H1 (cell line): ENCODE results near the gene L3MBTL4. TPM values are rescaled to one million over a fixed set of nuclear protein-coding genes. Genes with fewer than 3 reads are reported as not detected.

Experiments
- CTCF ChIA-PET: fragments of 300-600 bp; sonication (Branson Sonifier 250); formaldehyde crosslinking; loops from one replicate; lab custom pipeline; 2021; ENCODE audit not compliant: partially characterized antibody; lab: Charles Lee
- POLR2A ChIA-PET: fragments of 300-600 bp; sonication (Branson Sonifier 250); formaldehyde crosslinking; loops from one replicate; lab custom pipeline; 2021; ENCODE audit warnings: inconsistent platforms; ENCODE audit not compliant: partially characterized antibody; lab: Charles Lee
- DNase-seq, 2 experiments: peaks; one replicate each; pipeline versions ENCODE4 v3.0.0 to v3.0.0-alpha.2; 2010 to 2022; ENCODE audit warnings: low spot score in 2 of 2, low read depth in 1 of 2, mixed read lengths in 1 of 2
- FAIRE-seq: peaks from 2 replicates; lab custom pipeline; 2011; peaks lifted over from hg19 to GRCh38; lab: Jason Lieb, UNC
- H2AFZ ChIP-seq: 2 replicates; pipeline ENCODE4 v1.8.1; 2012; ENCODE audit warnings: low read length, inconsistent platforms
- H2AK5ac ChIP-seq: 2 replicates; pipeline ENCODE4 v1.6.1; 2013; ENCODE audit warnings: low read depth, low read length
- H2BK120ac ChIP-seq: replicated peaks from 2 replicates; pipeline ENCODE3; 2013; ENCODE audit warnings: low read depth, low read length, inconsistent platforms
- H2BK12ac ChIP-seq: 2 replicates; pipeline ENCODE4 v1.6.1; 2013; ENCODE audit warnings: low read depth, low read length
- H2BK15ac ChIP-seq: 2 replicates; pipeline ENCODE4 v1.6.1; 2013; ENCODE audit warnings: low read length
- H2BK20ac ChIP-seq: 2 replicates; pipeline ENCODE4 v1.6.1; 2013; ENCODE audit warnings: low read length
- H2BK5ac ChIP-seq: 2 replicates; pipeline ENCODE4 v1.6.1; 2013; ENCODE audit warnings: low read depth, low read length
- H3K14ac ChIP-seq: 2 replicates; pipeline ENCODE4 v1.6.1; 2013; ENCODE audit warnings: inconsistent platforms; ENCODE audit not compliant: insufficient read length
- H3K18ac ChIP-seq: 2 replicates; pipeline ENCODE4 v1.6.1; 2013; ENCODE audit warnings: low read length; ENCODE audit errors: extremely low read depth
- H3K23ac ChIP-seq: 2 replicates; pipeline ENCODE4 v1.6.1; 2013; ENCODE audit warnings: inconsistent platforms; ENCODE audit not compliant: insufficient read length
- H3K23me2 ChIP-seq: 2 replicates; pipeline ENCODE4 v1.6.1; 2013; ENCODE audit warnings: low read depth, low read length
- H3K27ac ChIP-seq: 2 replicates; pipeline ENCODE4 v1.6.1; 2011; ENCODE audit warnings: low read depth, low read length, inconsistent platforms
- H3K27me3 ChIP-seq, 4 experiments: replicated peaks in 1 of 4; 1 replicate in 1 of 4; 2 replicates in 3 of 4; pipeline versions ENCODE4 v1.6.1 to v1.8.1; 2011 to 2013; ENCODE audit warnings: low read length in 3 of 4, mild to moderate bottlenecking in 3 of 4, inconsistent platforms in 2 of 4, mixed read lengths in 2 of 4, moderate library complexity in 1 of 4; ENCODE audit not compliant: control insufficient read depth in 3 of 4, insufficient read depth in 3 of 4; ENCODE audit errors: extremely low read depth in 1 of 4
- H3K36me3 ChIP-seq, 4 experiments: 2 replicates each; pipeline versions ENCODE4 v1.6.1 to v1.8.1; 2011 to 2013; ENCODE audit warnings: mild to moderate bottlenecking in 4 of 4, low read length in 3 of 4, moderate library complexity in 2 of 4, control low read depth in 1 of 4, inconsistent platforms in 1 of 4; ENCODE audit not compliant: insufficient read depth in 4 of 4, control insufficient read depth in 2 of 4
- H3K4ac ChIP-seq: replicated peaks from 2 replicates; pipeline ENCODE3; 2013; ENCODE audit warnings: low read length, low read depth, mixed read lengths, inconsistent platforms; ENCODE audit not compliant: insufficient read length
- H3K4me1 ChIP-seq, 4 experiments: replicated peaks in 1 of 4; 1 replicate in 1 of 4; 2 replicates in 3 of 4; pipeline versions ENCODE4 v1.6.1 to v1.8.1; 2011 to 2013; ENCODE audit warnings: low read length in 3 of 4, inconsistent platforms in 2 of 4, mixed read lengths in 1 of 4; ENCODE audit not compliant: insufficient read depth in 4 of 4, control insufficient read depth in 3 of 4
- H3K4me2 ChIP-seq, 2 experiments: 2 replicates each; pipeline versions ENCODE4 v1.6.1 to v1.8.1; 2011 to 2013; ENCODE audit warnings: low read depth in 2 of 2, low read length in 2 of 2, control low read depth in 1 of 2, inconsistent platforms in 1 of 2, mild to moderate bottlenecking in 1 of 2; ENCODE audit not compliant: insufficient read depth in 1 of 2
- H3K4me3 ChIP-seq, 4 experiments: fragments of 200-600, 300-600 bp in 1 of 4; sonication (generic), shearing (Covaris generic), sonication (Bioruptor Twin) in 1 of 4; 2 replicates each; pipeline versions ENCODE4 v1.5.1 to v1.8.1; 2011 to 2016; ENCODE audit warnings: low read length in 4 of 4, low read depth in 3 of 4, control low read depth in 2 of 4, inconsistent platforms in 2 of 4, mild to moderate bottlenecking in 2 of 4, mixed read lengths in 1 of 4, moderate library complexity in 1 of 4; ENCODE audit not compliant: insufficient read depth in 2 of 4; ENCODE audit errors: extremely low read depth in 1 of 4
- H3K56ac ChIP-seq: replicated peaks from 2 replicates; pipeline ENCODE3; 2013; ENCODE audit warnings: low read depth, mild to moderate bottlenecking, mixed read lengths, low read length, inconsistent platforms; ENCODE audit not compliant: insufficient read length
- H3K79me1 ChIP-seq: 2 replicates; pipeline ENCODE4 v1.6.1; 2013; ENCODE audit warnings: low read depth, low read length, control low read depth
- H3K79me2 ChIP-seq, 2 experiments: 2 replicates each; pipeline versions ENCODE4 v1.6.1 to v1.8.1; 2012 to 2013; ENCODE audit warnings: low read length in 2 of 2, mild to moderate bottlenecking in 2 of 2, inconsistent platforms in 1 of 2; ENCODE audit not compliant: insufficient read depth in 2 of 2, control insufficient read depth in 1 of 2
- H3K9ac ChIP-seq, 4 experiments: replicated peaks in 1 of 4; 1 replicate in 1 of 4; 2 replicates in 3 of 4; pipeline versions ENCODE4 v1.6.1 to v1.8.1; 2011 to 2013; ENCODE audit warnings: low read depth in 3 of 4, low read length in 3 of 4, control low read depth in 2 of 4, mild to moderate bottlenecking in 2 of 4, moderate library complexity in 2 of 4, inconsistent platforms in 1 of 4; ENCODE audit errors: extremely low read depth in 1 of 4
- H3K9me3 ChIP-seq, 2 experiments: 2 replicates each; pipeline versions ENCODE4 v1.6.1 to v1.8.1; 2012 to 2013; ENCODE audit warnings: mild to moderate bottlenecking in 2 of 2, moderate library complexity in 2 of 2, control low read depth in 1 of 2, inconsistent platforms in 1 of 2, low read depth in 1 of 2, low read length in 1 of 2, mixed read lengths in 1 of 2; ENCODE audit not compliant: insufficient read depth in 2 of 2
- H4K20me1 ChIP-seq, 2 experiments: replicated peaks in 1 of 2; 2 replicates each; pipeline versions ENCODE3 to v1.8.1; 2011 to 2013; ENCODE audit warnings: inconsistent platforms in 2 of 2, low read length in 2 of 2, mild to moderate bottlenecking in 1 of 2; ENCODE audit not compliant: insufficient read depth in 2 of 2, control insufficient read depth in 1 of 2
- H4K5ac ChIP-seq: 2 replicates; pipeline ENCODE4 v1.6.1; 2013; ENCODE audit warnings: low read length, low read depth, mixed read lengths, inconsistent platforms; ENCODE audit not compliant: insufficient read length
- H4K8ac ChIP-seq: 2 replicates; pipeline ENCODE4 v1.8.0; 2013; ENCODE audit warnings: mild to moderate bottlenecking, moderate library complexity, low read length, inconsistent platforms; ENCODE audit not compliant: insufficient read depth; ENCODE audit errors: extremely low read depth
- H4K91ac ChIP-seq: replicated peaks from 2 replicates; pipeline ENCODE3; 2013; ENCODE audit warnings: low read length, mixed read lengths, inconsistent platforms; ENCODE audit not compliant: insufficient read length
- ATF2 ChIP-seq: IDR thresholded peaks from 2 replicates; pipeline ENCODE4 v1.6.1; 2012; ENCODE audit warnings: low read length, inconsistent platforms
- BCL11A ChIP-seq, 2 experiments: IDR thresholded peaks; one replicate each; pipeline ENCODE4 v1.6.1; 2011; ENCODE audit warnings: low read depth in 2 of 2, low read length in 2 of 2, mild to moderate bottlenecking in 2 of 2
- CBX5 ChIP-seq: fragments of 300-800, 300-1000 bp; sonication (generic); IDR thresholded peaks from 2 replicates; pipeline ENCODE4 v1.7.1; 2016; ENCODE audit warnings: antibody characterized with exemption, low read length, low read depth
- SP1 ChIP-seq: IDR thresholded peaks from 2 replicates; pipeline ENCODE4 v1.6.1; 2011; ENCODE audit warnings: low read depth, low read length
- SUZ12 ChIP-seq: fragments of 200-600 bp; sonication (generic); IDR thresholded peaks from 2 replicates; pipeline ENCODE4 v1.6.1; 2012; ENCODE audit warnings: mild to moderate bottlenecking, inconsistent platforms, low read length, moderate library complexity, mixed read lengths
- WGBS, 2 experiments: shearing (Covaris generic) in 1 of 2; methylation state at CpG; one replicate each; pipeline versions ENCODE4 v1.1.6 to v1.1.7; 2013 to 2015; ENCODE audit warnings: low lambda C conversion rate in 2 of 2, mixed read lengths in 2 of 2, inconsistent platforms in 1 of 2, low coverage in 1 of 2, missing lambda C conversion rate in 1 of 2; ENCODE audit not compliant: insufficient replicate concordance in 2 of 2, insufficient coverage in 1 of 2, insufficient read length in 1 of 2; ENCODE audit errors: extremely low coverage in 1 of 2, missing lambda C conversion rate in 1 of 2; 5-methylcytosine and 5-hydroxymethylcytosine counted together
- polyA plus RNA-seq, 7 experiments: library from polyadenylated mRNA; depleted of rRNA in 3 of 7; stranded (reverse) in 5 of 7; unstranded in 2 of 7; fragments of >200 nt in 5 of 7; fragments of 200-250 nt in 2 of 7; gene quantifications; 1 replicate in 5 of 7; 2 replicates in 1 of 7; 4 replicates in 1 of 7; pipeline versions ENCODE4 v1.2.1 to v1.2.3, GENCODE V29; 2011 to 2013; ENCODE audit warnings: missing spikeins in 2 of 7, mixed read lengths in 2 of 7
- total RNA-seq: library from RNA; stranded (reverse); fragmentation: NEBNext Ultra II Directional; extraction: Animal tissue kit (Norgen Biotek cat#: 25700); gene quantifications from 2 replicates; pipeline ENCODE4 v1.2.1, GENCODE V29; 2021
- TF ChIP-seq, protein P1 (sequence below), 3 experiments: IDR thresholded peaks; 1 replicate in 2 of 3; 2 replicates in 1 of 3; pipeline versions ENCODE4 v1.5.1 to v1.6.1; 2011; ENCODE audit warnings: low read length in 3 of 3, mild to moderate bottlenecking in 3 of 3, inconsistent platforms in 2 of 3, low read depth in 1 of 3, moderate library complexity in 1 of 3; ENCODE audit not compliant: insufficient read depth in 1 of 3; ENCODE audit errors: control extremely low read depth in 1 of 3

Gene L3MBTL4
- total and polyA plus RNA-seq, 2 of the 8 experiments (the other 6 are each of a cell fraction or from before 2014, with no cell fraction given): 1.0 to 2.1 TPM

DNA sequence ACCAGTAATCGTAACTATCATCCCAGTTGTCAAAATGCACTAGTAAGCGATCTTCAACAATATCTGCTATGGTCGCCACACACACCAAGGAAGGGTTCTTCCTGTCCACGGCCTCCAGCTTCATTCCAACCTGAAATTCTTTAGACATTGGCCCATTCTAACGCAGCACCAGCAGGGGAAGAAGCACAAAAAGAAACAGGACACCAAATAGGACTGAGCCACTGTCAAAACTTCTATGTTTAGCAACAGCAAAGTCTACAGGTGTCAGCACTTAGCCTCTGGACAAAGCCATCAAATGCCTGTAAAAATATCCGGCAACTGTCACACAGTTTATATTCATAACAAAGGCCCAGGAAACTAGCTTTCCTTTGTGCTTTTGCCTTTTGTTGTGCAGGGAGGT is 175.0 kb downstream of the L3MBTL4 start:
- DNase-seq: no peak
- no peaks in the 10 kb centered on the region for H3K36me3 ChIP-seq
- WGBS, 2 experiments: 75% methylated on average over 6 of the region's 6 CpGs; no CpG with 5 or more reads in 1 of the 2 experiments

More for the DNA sequence above, 175.0 kb downstream of the L3MBTL4 start:
- no peak overlapping the region for H2AFZ ChIP-seq
- no peak overlapping the region for H2BK20ac ChIP-seq
- H3K79me1 ChIP-seq: no peaks in the 10 kb centered on the region
- no peak overlapping the region for H3K18ac ChIP-seq
- no peak overlapping the region for H2BK5ac ChIP-seq
- H3K14ac ChIP-seq: no peak overlapping the region
- peak; percentile 13 for FAIRE-seq
- H3K4me2 ChIP-seq: no peak overlapping the region
- H3K56ac ChIP-seq: no peak overlapping the region
- TF ChIP-seq, protein P1, sequence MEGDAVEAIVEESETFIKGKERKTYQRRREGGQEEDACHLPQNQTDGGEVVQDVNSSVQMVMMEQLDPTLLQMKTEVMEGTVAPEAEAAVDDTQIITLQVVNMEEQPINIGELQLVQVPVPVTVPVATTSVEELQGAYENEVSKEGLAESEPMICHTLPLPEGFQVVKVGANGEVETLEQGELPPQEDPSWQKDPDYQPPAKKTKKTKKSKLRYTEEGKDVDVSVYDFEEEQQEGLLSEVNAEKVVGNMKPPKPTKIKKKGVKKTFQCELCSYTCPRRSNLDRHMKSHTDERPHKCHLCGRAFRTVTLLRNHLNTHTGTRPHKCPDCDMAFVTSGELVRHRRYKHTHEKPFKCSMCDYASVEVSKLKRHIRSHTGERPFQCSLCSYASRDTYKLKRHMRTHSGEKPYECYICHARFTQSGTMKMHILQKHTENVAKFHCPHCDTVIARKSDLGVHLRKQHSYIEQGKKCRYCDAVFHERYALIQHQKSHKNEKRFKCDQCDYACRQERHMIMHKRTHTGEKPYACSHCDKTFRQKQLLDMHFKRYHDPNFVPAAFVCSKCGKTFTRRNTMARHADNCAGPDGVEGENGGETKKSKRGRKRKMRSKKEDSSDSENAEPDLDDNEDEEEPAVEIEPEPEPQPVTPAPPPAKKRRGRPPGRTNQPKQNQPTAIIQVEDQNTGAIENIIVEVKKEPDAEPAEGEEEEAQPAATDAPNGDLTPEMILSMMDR (IDR thresholded peaks at IDR 0.05; ENCODE audit: control extremely low read depth in 1 of 3, insufficient read depth in 1 of 3, low read depth in 1 of 3, low read length in 3 of 3): 0 out of 4 replicates have a peak, but pooled peaks of 1 of the 3 experiments have one; percentile 5
- TF ChIP-seq SP1 (no peak), ATF2 (no peak), CBX5 (no peak), SUZ12 (no peak), BCL11A (IDR thresholded peaks at IDR 0.05; ENCODE audit: low read depth in 2 of 2, low read length in 2 of 2) (no peak)
- no peaks in the 10 kb centered on the region for H3K27me3 ChIP-seq
- H4K8ac ChIP-seq: no peak overlapping the region
- peaks cover 0 to 4% (median 0%) of the 10 kb centered on the region in 4 experiments; a peak in 1 of 7 replicates for H3K4me1 ChIP-seq
- no peak overlapping the region for H3K4ac ChIP-seq
- H3K27ac ChIP-seq: no peak overlapping the region
- H2BK120ac ChIP-seq: no peak overlapping the region
- ChIA-PET POLR2A (no interaction called here), CTCF (interaction anchor here (0.7 to 1.1 kb wide), 2 partner anchors 8 to 12 kb away, joined by 3 to 4 read pairs; no protein-coding TSS in a partner anchor)
- H3K79me2 ChIP-seq: no peaks in the 10 kb centered on the region
- no peak overlapping the region for H2AK5ac ChIP-seq
- no peak overlapping the region for H3K4me3 ChIP-seq
- no peaks in the 10 kb centered on the region for H3K9me3 ChIP-seq
- no peak overlapping the region for H4K5ac ChIP-seq
- H2BK12ac ChIP-seq: no peak overlapping the region
- no peak overlapping the region for H2BK15ac ChIP-seq
- no peaks in the 10 kb centered on the region for H3K23me2 ChIP-seq
- H4K20me1 ChIP-seq: no peaks in the 10 kb centered on the region
- H4K91ac ChIP-seq: no peak overlapping the region
- H3K23ac ChIP-seq: no peak overlapping the region
- no peak overlapping the region for H3K9ac ChIP-seq
